ENCODE data around the gene DCAF8L2.

DCAF8L2 gene

DNA sequence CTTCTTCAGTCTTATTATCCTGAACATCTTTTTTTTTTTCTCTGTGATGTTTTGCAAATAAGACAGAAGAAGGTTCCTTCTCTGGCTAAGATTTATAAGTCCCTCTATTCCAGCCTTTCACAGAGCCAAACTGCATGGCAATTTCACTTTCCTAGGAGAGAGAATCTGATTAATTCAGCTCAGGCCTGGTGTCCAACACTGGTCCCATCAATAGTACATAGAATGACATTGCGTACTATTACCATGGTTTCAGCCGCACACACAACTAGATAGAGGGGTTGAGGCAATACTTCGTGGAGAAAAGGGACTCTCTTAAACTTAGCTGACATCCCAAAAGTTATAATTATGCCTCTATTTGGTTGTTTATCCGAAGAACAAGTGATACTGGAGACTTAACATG, 18.5 kb downstream of the DCAF8L2 start:
- no peak overlapping the region for H3K4me3 ChIP-seq (replicated peaks in 1 of 2; ENCODE audit: low read depth in 2 of 2, low read length in 2 of 2)
- DNase-seq (ENCODE audit: low read depth in 2 of 2), result no peak
- TF ChIP-seq, protein P1, sequence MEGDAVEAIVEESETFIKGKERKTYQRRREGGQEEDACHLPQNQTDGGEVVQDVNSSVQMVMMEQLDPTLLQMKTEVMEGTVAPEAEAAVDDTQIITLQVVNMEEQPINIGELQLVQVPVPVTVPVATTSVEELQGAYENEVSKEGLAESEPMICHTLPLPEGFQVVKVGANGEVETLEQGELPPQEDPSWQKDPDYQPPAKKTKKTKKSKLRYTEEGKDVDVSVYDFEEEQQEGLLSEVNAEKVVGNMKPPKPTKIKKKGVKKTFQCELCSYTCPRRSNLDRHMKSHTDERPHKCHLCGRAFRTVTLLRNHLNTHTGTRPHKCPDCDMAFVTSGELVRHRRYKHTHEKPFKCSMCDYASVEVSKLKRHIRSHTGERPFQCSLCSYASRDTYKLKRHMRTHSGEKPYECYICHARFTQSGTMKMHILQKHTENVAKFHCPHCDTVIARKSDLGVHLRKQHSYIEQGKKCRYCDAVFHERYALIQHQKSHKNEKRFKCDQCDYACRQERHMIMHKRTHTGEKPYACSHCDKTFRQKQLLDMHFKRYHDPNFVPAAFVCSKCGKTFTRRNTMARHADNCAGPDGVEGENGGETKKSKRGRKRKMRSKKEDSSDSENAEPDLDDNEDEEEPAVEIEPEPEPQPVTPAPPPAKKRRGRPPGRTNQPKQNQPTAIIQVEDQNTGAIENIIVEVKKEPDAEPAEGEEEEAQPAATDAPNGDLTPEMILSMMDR (IDR thresholded peaks at IDR 0.05; ENCODE audit: low read depth, low read length), result no peak

DNA sequence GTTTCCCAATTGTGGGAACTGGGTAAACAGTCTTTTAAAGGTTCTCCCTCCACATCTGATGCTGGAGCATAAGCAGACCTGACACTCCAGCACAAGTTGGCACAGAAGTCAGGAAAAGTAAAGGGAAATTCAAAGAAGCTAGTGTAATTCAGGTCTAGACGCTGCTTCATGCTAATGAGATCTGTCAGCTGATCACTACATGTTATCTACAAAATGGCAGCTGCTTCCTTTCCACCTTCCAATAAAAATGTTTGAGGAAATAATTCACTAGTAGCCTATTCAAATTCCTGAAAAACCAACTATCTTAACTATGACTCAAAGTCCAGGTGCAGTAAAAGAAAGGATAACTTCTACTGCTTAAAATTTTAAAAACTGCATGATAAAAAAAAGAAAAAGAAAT, 29.3 kb downstream of the DCAF8L2 start:
- TF ChIP-seq, protein P1 (IDR thresholded peaks at IDR 0.05; ENCODE audit: low read depth, low read length), result no peak
- no peak overlapping the region for H3K4me3 ChIP-seq (replicated peaks in 1 of 2; ENCODE audit: low read depth in 2 of 2, low read length in 2 of 2)
- peak; percentile 9 to 34 for DNase-seq (ENCODE audit: low read depth in 2 of 2)

DNA sequence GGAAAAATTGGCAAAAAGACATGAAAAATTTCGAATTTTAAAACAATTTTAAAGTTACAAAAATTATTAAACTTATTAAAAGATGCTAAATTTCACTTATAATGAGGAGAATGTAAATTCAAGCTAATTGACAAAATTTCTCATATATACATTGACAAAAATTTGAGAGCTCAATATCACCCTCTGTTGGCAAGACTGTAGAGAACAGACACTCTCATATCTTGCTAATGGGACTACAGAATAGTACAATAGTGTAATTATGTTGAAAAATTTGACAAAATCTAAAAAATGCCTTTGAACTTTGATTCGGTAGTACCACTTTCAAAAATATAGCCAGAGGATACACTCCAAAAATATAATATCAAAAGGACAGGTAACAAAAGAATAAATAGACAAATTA, 29.8 kb downstream of the DCAF8L2 start:
- no peak overlapping the region for H3K4me3 ChIP-seq (replicated peaks in 1 of 2; ENCODE audit: low read depth in 2 of 2, low read length in 2 of 2)
- TF ChIP-seq, protein P1 (IDR thresholded peaks at IDR 0.05; ENCODE audit: low read depth, low read length), result peak; percentile 44
- peak; percentile 42 to 45 for DNase-seq (ENCODE audit: low read depth in 2 of 2)

DNA sequence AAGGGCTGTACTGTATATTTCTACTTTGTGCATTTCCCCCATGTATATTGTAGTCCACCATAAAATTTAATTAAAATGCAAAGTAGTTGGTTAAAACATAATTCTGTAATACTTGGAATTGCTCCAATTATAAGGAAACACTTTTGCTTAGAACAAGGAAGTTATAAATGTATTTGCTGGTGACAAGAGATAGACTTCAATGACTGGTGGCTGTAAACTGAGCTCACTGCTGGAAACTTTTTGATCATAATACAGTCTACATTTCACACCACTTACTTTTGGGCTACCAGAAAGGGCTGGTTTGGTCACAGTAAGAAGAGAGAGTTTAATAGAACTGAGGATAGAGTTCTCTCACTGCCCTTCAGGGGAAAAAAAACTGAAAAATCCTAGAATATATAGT, 32.7 kb downstream of the DCAF8L2 start:
- no peak for DNase-seq (ENCODE audit: low read depth in 2 of 2)
- TF ChIP-seq, protein P1 (IDR thresholded peaks at IDR 0.05; ENCODE audit: low read depth, low read length), result no peak
- H3K4me3 ChIP-seq (replicated peaks in 1 of 2; ENCODE audit: low read depth in 2 of 2, low read length in 2 of 2), result no peak overlapping the region

DNA sequence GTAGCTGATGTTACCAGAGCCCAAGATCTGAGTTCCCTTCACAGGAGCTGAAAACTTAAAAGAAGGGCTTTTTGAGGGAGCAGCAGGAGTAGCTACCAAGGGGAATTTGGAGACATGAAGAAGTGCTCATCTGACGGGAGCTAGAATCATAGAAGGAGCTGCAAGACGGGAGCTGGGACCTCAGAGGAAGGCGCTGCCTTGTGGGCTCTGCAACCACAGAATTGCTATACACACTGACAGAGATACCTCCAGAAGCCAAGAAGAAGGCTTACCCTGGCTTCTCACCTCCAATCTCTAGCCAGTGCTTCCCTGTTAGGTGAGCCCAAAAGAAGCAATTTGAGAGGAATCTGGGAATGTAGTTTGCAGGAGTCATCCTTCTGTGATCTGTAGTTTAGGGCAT, 35.9 kb downstream of the DCAF8L2 start:
- no peak for DNase-seq (ENCODE audit: low read depth in 2 of 2)
- no peak overlapping the region for H3K4me3 ChIP-seq (replicated peaks in 1 of 2; ENCODE audit: low read depth in 2 of 2, low read length in 2 of 2)
- TF ChIP-seq, protein P1 (IDR thresholded peaks at IDR 0.05; ENCODE audit: low read depth, low read length), result no peak

DNA sequence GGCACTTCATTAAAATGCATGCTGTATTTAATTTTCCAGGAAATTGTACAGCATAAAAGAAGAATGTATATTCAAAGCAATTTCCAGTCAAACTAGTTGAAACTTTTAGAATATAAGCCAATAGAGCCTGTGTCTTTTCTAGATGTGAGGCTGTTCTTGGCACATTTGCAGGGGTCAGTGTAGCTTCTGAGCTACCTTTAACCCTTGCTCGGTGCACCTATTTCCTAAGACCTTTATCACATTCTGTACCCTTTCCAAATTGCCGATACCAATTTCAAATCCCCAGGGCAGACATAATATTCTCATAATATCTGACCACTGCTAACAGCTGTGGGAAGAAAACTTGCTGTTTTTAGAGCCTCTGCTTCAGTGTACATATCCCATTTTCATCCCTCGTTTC, 43.2 kb downstream of the DCAF8L2 start:
- no peak overlapping the region for H3K4me3 ChIP-seq (replicated peaks in 1 of 2; ENCODE audit: low read depth in 2 of 2, low read length in 2 of 2)
- TF ChIP-seq, protein P1 (IDR thresholded peaks at IDR 0.05; ENCODE audit: low read depth, low read length), result no peak
- no peak for DNase-seq (ENCODE audit: low read depth in 2 of 2)

DNA sequence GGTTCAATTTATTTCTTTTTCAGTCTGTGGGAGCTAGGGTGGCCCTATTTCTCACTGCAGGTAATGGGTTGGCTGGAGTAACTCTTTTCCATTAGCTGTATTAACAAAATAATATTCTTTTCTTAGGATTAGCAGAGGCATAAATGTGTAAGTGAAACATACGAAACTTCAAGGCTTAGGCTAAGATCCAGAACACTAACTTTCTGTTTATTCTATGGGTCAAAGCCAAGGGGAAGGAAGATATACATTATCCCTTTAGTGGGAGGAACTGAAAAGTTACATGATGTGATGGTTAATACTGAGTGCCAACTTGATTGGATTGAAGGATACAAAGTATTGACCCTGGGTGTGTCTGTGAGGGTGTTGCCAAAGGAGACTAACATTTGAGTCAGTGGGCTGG, 66.4 kb downstream of the DCAF8L2 start:
- TF ChIP-seq, protein P1 (IDR thresholded peaks at IDR 0.05; ENCODE audit: low read depth, low read length), result no peak

More for the DNA sequence above, 66.4 kb downstream of the DCAF8L2 start:
- no peak overlapping the region for H3K4me3 ChIP-seq (replicated peaks in 1 of 2; ENCODE audit: low read depth in 2 of 2, low read length in 2 of 2)
- no peak for DNase-seq (ENCODE audit: low read depth in 2 of 2)

Data from cardiac fibroblast (primary cell).